ENCODE measurements around the gene SIPA1.
"Not testable (repeated sequence)": the region's sequence is repeated elsewhere in the genome, so short reads cannot be mapped to it uniquely, and the experiment has no call there.

The SIPA1 gene

DNA sequence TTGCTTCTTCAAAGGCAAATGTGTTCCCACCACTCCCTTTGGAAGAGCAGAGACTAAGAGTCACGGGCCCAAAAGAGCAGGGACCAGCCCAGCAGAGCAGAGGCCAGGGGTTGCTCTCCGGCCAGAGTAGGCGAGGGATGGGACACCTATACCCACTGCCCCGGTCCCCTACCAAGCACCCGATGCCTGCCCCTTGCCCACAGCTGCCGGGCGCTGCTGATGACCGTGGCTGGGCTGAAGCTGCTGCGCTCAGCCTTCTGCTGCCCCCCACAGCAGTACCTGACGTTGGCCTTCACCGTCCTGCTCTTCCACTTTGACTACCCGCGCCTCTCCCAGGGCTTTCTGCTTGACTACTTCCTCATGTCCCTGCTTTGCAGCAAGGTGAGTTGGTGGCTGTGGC is 10.7 kb upstream of the SIPA1 start:
- H3K4me1 ChIP-seq (ENCODE audit: control insufficient read depth, insufficient read depth, low read length, poor library complexity, severe bottlenecking): no peaks in the 10 kb centered on the region
- no peaks in the 10 kb centered on the region for H3K9me3 ChIP-seq (ENCODE audit: control insufficient read depth, low read length)
- H3K27ac ChIP-seq (ENCODE audit: low read depth, low read length, severe bottlenecking): no peak overlapping the region
- 96% methylated on average over 13 of the region's 13 CpGs for WGBS, 2 experiments (ENCODE audit: insufficient coverage in 2 of 2)
- no peak overlapping the region for H3K4me3 ChIP-seq (ENCODE audit: extremely low read depth, insufficient read depth, low read length, poor library complexity, severe bottlenecking)
- peaks cover 87% of the 10 kb centered on the region for H3K36me3 ChIP-seq (ENCODE audit: control insufficient read depth, insufficient read depth, low read length)

DNA sequence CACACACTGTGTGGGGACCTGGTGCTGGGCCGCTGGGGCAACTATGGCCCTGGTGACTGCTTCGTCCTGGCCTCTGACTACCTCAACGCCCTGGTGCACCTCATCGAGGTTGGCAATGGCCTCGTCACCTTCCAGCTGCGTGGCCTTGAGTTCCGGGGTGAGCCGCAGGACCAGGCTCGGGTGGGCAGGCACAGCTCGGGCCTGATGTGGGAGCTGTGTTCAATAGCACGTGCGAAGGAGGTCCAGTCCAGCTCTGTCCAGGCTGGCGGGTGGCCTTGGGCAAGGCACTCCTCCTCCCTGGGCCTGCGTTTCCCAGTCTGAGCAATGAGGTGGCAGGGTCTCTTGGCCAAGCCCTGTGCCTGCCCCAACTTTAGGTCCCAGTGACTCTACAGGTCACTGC is 8.3 kb upstream of the SIPA1 start:
- Histone ChIP-seq H3K4me3 (ENCODE audit: extremely low read depth, insufficient read depth, low read length, poor library complexity, severe bottlenecking) (no peak overlapping the region), H3K27ac (ENCODE audit: low read depth, low read length, severe bottlenecking) (no peak overlapping the region), H3K36me3 (ENCODE audit: control insufficient read depth, insufficient read depth, low read length) (peaks cover 84% of the 10 kb centered on the region), H3K9me3 (ENCODE audit: control insufficient read depth, low read length) (no peaks in the 10 kb centered on the region), H3K4me1 (ENCODE audit: control insufficient read depth, insufficient read depth, low read length, poor library complexity, severe bottlenecking) (no peaks in the 10 kb centered on the region)
- WGBS, 2 experiments (ENCODE audit: insufficient coverage in 2 of 2): 95 to 98% methylated on average over 14 of the region's 14 CpGs

DNA sequence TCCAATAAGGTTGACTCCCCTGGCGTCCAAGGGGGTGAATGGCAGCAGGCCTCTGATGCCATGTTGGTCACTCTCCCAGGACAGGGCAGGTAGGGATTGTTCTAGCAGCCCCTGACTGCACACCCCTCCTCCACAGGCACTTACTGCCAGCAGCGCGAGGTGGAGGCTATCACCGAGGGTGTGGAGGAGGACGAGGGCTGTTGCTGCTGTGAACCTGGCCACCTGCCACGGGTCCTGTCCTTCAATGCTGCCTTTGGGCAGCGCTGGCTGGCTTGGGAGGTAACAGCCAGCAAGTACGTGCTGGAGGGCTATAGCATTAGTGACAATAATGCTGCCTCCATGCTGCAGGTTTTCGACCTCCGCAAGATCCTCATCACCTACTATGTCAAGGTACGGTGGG is 7.7 kb upstream of the SIPA1 start:
- Histone ChIP-seq H3K27ac (ENCODE audit: low read depth, low read length, severe bottlenecking) (no peak overlapping the region), H3K9me3 (ENCODE audit: control insufficient read depth, low read length) (no peaks in the 10 kb centered on the region), H3K36me3 (ENCODE audit: control insufficient read depth, insufficient read depth, low read length) (peaks cover 84% of the 10 kb centered on the region), H3K4me3 (ENCODE audit: extremely low read depth, insufficient read depth, low read length, poor library complexity, severe bottlenecking) (no peak overlapping the region), H3K4me1 (ENCODE audit: control insufficient read depth, insufficient read depth, low read length, poor library complexity, severe bottlenecking) (no peaks in the 10 kb centered on the region)
- WGBS, 2 experiments (ENCODE audit: insufficient coverage in 2 of 2): 91 to 94% methylated on average over 8 of the region's 11 CpGs

DNA sequence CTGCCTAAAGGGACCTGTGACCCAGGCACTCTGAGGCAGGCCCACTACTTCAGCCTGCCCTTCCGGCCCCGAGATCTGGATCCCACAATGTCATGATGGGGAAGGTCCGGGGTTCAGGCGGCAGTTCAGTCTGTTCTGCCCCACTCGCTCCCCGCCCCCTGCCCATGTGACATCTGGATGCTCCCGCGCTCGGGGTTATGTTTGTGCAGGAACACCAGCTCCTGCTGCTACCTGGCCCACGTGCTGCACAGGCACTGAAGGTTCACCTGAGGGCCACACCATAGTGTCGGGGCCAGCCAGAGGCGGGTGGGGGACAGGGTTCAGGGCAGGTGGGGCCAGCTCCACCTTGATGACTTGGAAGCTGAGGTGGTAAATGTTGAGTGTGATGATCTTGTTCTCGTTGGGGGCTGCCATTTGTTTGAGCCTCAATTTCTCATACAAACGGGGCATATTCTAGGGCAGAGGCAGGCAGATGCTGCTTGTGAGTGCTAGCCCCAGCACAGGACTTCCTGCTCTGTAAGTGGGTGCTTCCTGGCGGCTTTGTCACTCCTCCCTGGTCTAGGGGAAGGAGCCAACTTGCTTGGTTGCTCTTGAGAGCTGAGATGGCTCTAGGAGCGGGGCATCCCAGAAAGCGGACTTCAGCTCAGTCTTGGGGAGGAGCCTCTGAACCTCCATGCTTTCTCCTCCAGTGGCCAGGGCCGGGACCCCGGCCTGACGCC is 4.4 kb upstream of the SIPA1 start:
- no peak overlapping the region for H3K4me3 ChIP-seq (ENCODE audit: extremely low read depth, insufficient read depth, low read length, poor library complexity, severe bottlenecking)
- no peak overlapping the region for H3K27ac ChIP-seq (ENCODE audit: low read depth, low read length, severe bottlenecking)
- 95 to 96% methylated on average over 14 to 19 of the region's 20 CpGs for WGBS, 2 experiments (ENCODE audit: insufficient coverage in 2 of 2)
- peaks cover 74% of the 10 kb centered on the region for H3K36me3 ChIP-seq (ENCODE audit: control insufficient read depth, insufficient read depth, low read length)
- H3K4me1 ChIP-seq (ENCODE audit: control insufficient read depth, insufficient read depth, low read length, poor library complexity, severe bottlenecking): peaks cover 11% of the 10 kb centered on the region
- H3K9me3 ChIP-seq (ENCODE audit: control insufficient read depth, low read length): no peaks in the 10 kb centered on the region

DNA sequence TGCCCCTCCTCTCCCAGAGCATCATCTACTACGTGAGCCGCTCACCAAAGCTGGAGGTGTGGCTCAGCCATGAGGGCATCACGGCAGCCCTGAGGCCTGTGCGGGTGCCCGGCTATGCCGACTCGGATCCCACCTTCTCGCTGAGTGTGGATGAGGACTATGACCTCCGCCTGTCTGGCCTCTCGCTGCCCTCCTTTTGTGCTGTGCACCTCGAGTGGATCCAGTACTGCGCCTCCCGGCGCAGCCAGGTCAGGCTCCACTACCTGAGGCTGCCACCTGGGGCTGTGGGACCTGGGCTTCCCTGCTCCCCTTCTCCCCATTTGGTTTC is 3.8 kb upstream of the SIPA1 start:
- no peak overlapping the region for H3K4me3 ChIP-seq (ENCODE audit: extremely low read depth, insufficient read depth, low read length, poor library complexity, severe bottlenecking)
- no peaks in the 10 kb centered on the region for H3K9me3 ChIP-seq (ENCODE audit: control insufficient read depth, low read length)
- H3K4me1 ChIP-seq (ENCODE audit: control insufficient read depth, insufficient read depth, low read length, poor library complexity, severe bottlenecking): peaks cover 11% of the 10 kb centered on the region
- peaks cover 69% of the 10 kb centered on the region for H3K36me3 ChIP-seq (ENCODE audit: control insufficient read depth, insufficient read depth, low read length)
- WGBS, 2 experiments (ENCODE audit: insufficient coverage in 2 of 2): 95 to 97% methylated on average over 10 to 14 of the region's 14 CpGs
- H3K27ac ChIP-seq (ENCODE audit: low read depth, low read length, severe bottlenecking): no peak overlapping the region

DNA sequence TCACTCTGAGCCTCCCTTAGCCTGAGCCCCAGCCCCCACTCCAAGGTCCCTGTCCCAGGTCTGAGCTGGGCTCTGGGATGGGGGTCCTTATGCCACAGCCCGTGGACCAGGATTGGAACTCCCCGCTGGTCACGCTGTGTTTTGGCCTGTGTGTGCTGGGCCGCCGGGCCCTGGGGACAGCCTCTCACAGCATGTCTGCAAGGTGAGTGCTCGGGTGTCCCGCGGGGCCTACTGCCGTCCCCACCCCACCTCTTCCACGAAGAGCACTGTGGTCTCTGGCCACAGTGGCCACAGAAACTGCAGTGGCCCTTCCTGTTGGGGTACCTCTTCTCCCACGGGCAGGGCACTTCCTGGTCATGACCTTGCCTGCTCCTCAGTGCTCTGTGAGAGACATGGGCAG is 3.5 kb upstream of the SIPA1 start:
- peaks cover 68% of the 10 kb centered on the region for H3K36me3 ChIP-seq (ENCODE audit: control insufficient read depth, insufficient read depth, low read length)
- 94 to 99% methylated on average over 9 to 11 of the region's 11 CpGs for WGBS, 2 experiments (ENCODE audit: insufficient coverage in 2 of 2)
- H3K4me3 ChIP-seq (ENCODE audit: extremely low read depth, insufficient read depth, low read length, poor library complexity, severe bottlenecking): no peak overlapping the region
- no peaks in the 10 kb centered on the region for H3K9me3 ChIP-seq (ENCODE audit: control insufficient read depth, low read length)
- peaks cover 11% of the 10 kb centered on the region for H3K4me1 ChIP-seq (ENCODE audit: control insufficient read depth, insufficient read depth, low read length, poor library complexity, severe bottlenecking)
- no peak overlapping the region for H3K27ac ChIP-seq (ENCODE audit: low read depth, low read length, severe bottlenecking)

DNA sequence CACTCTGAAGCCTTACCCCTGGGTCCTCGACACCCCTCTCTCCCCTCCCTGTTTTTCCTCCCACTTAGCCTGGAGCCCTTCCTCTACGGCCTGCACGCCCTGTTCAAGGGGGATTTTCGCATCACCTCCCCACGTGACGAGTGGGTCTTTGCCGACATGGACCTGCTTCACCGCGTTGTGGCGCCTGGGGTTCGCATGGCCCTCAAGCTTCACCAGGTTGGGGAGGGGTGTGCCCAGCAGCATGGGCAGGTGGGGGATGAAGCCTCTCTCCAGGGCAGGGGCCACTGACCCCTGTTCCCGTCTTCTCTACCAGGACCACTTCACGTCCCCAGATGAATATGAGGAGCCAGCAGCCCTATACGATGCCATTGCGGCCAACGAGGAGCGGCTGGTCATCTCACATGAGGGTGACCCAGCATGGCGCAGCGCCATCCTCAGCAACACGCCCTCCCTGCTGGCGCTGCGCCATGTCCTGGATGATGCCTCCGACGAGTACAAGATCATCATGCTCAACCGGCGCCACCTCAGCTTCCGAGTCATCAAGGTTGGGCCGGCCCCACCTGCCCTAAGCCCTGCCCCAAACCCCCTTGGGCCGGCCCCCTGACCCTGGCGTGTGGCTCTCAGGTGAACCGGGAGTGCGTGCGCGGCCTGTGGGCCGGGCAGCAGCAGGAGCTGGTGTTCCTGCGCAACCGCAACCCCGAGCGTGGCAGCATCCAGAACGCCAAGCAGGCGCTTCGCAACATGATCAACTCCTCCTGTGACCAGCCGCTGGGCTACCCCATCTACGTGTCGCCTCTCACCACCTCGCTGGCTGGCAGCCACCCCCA is 2.8 kb upstream of the SIPA1 start:
- peaks cover 66% of the 10 kb centered on the region for H3K36me3 ChIP-seq (ENCODE audit: control insufficient read depth, insufficient read depth, low read length)
- no peaks in the 10 kb centered on the region for H3K9me3 ChIP-seq (ENCODE audit: control insufficient read depth, low read length)
- no peak overlapping the region for H3K4me3 ChIP-seq (ENCODE audit: extremely low read depth, insufficient read depth, low read length, poor library complexity, severe bottlenecking)
- 95 to 97% methylated on average over 41 to 42 of the region's 46 CpGs for WGBS, 2 experiments (ENCODE audit: insufficient coverage in 2 of 2)
- no peak overlapping the region for H3K27ac ChIP-seq (ENCODE audit: low read depth, low read length, severe bottlenecking)
- H3K4me1 ChIP-seq (ENCODE audit: control insufficient read depth, insufficient read depth, low read length, poor library complexity, severe bottlenecking): peaks cover 11% of the 10 kb centered on the region

DNA sequence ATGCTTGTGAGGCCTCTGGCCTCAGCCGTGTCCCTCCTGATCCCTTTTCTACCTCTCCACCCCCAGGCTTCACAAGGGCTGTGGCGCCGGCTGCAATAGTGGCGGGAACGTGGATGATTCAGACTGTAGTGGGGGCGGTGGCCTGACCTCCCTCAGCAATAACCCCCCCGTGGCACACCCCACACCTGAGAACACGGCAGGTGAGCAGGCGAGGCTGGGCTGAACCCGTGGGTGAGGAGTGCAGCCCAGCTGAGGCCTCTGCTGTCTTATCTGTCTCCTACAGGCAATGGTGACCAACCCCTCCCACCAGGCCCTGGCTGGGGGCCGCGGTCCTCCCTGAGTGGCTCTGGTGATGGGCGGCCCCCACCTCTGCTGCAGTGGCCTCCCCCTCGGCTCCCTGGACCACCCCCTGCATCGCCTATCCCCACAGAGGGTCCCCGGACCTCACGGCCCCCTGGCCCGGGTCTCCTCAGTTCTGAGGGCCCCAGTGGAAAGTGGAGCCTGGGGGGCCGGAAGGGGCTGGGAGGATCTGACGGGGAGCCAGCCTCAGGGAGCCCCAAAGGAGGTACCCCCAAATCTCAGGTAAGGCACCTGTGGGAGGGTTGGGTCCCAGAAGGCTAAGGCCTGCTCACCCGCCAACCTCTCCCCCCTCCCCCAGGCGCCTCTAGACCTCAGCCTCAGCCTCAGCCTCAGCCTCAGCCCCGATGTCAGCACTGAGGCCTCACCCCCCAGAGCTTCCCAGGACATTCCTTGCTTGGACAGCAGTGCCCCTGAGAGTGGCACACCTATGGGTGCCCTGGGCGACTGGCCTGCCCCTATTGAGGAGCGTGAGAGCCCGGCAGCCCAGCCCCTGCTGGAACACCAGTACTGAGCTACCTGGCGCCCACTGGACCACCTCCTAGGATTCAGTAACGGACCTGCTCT is 1.5 kb upstream of the SIPA1 start:
- 96 to 97% methylated on average over 13 to 24 of the region's 28 CpGs for WGBS, 2 experiments (ENCODE audit: insufficient coverage in 2 of 2)
- H3K4me3 ChIP-seq (ENCODE audit: extremely low read depth, insufficient read depth, low read length, poor library complexity, severe bottlenecking): no peak overlapping the region

DNA sequence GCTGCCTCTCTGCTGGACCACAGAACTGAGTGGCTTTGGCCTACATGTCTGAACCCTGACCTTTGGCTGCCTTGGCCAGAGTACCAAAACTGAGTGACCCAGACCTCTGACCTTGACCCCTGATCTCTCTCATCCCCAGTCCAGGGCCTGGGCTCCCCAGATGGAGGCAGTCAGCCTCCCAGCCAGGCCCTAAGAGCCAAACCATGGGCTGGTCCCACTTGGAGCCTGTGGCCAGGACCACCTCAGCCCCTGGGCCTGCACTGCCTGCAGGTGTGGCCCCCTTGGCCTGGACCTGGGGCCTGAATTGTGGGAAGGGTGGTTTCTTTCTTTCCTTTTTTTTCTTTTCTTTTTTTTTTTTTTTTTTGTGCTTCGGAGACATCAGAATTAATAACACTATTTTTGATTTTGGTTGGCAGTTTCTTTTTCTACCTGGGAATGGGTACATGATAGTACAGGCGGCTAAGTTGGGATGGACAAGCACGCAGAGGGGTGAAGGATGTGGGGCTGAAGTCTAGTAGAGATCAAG is 806 bp upstream of the SIPA1 start:
- peaks cover 11% of the 10 kb centered on the region for H3K4me1 ChIP-seq (ENCODE audit: control insufficient read depth, insufficient read depth, low read length, poor library complexity, severe bottlenecking)
- peaks cover 64% of the 10 kb centered on the region for H3K36me3 ChIP-seq (ENCODE audit: control insufficient read depth, insufficient read depth, low read length)
- H3K27ac ChIP-seq (ENCODE audit: low read depth, low read length, severe bottlenecking): peak overlapping the region; percentile 87
- 82 to 100% methylated on average over 2 of the region's 3 CpGs for WGBS, 2 experiments (ENCODE audit: insufficient coverage in 2 of 2)
- no peaks in the 10 kb centered on the region for H3K9me3 ChIP-seq (ENCODE audit: control insufficient read depth, low read length)
- no peak overlapping the region for H3K4me3 ChIP-seq (ENCODE audit: extremely low read depth, insufficient read depth, low read length, poor library complexity, severe bottlenecking)

More for the DNA sequence above, 1.5 kb upstream of the SIPA1 start:
- Histone ChIP-seq H3K4me1 (ENCODE audit: control insufficient read depth, insufficient read depth, low read length, poor library complexity, severe bottlenecking) (peaks cover 11% of the 10 kb centered on the region), H3K9me3 (ENCODE audit: control insufficient read depth, low read length) (no peaks in the 10 kb centered on the region), H3K36me3 (ENCODE audit: control insufficient read depth, insufficient read depth, low read length) (peaks cover 61% of the 10 kb centered on the region), H3K27ac (ENCODE audit: low read depth, low read length, severe bottlenecking) (no peak overlapping the region)

DNA sequence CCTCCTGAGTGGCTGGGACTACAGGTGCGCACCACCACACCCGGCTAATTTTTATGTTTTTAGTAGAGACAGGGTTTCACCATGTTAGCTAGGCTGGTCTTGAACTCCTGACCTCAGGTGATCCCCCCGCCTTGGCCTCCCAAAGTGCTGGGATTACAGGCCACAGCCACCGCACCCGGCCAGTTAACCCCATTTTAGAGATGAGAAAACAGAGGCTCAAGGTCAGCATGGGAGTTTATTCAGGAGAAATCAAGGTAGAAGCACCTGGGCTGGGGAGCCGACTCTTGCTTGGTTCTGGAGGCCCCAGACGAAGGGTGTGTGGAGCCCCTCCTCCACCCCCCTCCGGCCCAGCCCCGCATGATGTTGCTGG is 1.3 kb downstream of the SIPA1 start:
- H3K9me3 ChIP-seq (ENCODE audit: control insufficient read depth, low read length); H3K4me3 ChIP-seq (ENCODE audit: extremely low read depth, insufficient read depth, low read length, poor library complexity, severe bottlenecking); H3K27ac ChIP-seq (ENCODE audit: low read depth, low read length, severe bottlenecking): not testable (repeated sequence)
- Histone ChIP-seq H3K36me3 (ENCODE audit: control insufficient read depth, insufficient read depth, low read length) (peaks cover 65% of the 10 kb centered on the region), H3K4me1 (ENCODE audit: control insufficient read depth, insufficient read depth, low read length, poor library complexity, severe bottlenecking) (peaks cover 11% of the 10 kb centered on the region)
- WGBS, 2 experiments (ENCODE audit: insufficient coverage in 2 of 2): 97 to 100% methylated on average over 5 of the region's 9 CpGs

All from mesodermal cell (in vitro differentiated cells).